ENCODE measurements around the gene TENM4.

DNA sequence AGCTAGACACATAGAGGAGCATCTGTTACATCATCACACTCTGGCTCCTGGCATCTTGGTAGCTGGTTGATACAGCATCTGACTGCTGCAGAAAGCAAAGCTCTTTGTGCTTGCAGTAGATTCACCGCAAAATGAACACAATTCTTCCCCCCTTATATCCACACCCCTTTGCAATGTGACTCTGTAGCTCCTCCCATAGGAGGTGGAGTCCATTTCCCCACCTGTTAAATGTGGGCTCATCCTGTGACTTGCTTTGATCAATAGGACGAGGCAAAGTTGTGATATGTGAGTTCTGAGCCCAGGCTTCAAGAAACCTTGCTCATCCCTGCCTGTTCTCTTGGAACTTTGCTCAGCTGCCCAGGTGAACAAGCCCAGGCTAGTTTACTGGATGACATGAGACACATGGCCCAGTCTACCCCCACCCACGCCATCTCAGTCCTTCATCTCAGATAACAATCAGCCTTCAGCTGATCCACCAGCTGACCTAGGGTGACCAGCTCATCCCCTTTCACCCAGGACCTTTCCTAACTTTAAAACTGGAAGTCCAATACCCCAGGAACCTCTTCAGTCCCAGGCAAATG is 272.2 kb downstream of the TENM4 start:
- TF ChIP-seq, protein P1, sequence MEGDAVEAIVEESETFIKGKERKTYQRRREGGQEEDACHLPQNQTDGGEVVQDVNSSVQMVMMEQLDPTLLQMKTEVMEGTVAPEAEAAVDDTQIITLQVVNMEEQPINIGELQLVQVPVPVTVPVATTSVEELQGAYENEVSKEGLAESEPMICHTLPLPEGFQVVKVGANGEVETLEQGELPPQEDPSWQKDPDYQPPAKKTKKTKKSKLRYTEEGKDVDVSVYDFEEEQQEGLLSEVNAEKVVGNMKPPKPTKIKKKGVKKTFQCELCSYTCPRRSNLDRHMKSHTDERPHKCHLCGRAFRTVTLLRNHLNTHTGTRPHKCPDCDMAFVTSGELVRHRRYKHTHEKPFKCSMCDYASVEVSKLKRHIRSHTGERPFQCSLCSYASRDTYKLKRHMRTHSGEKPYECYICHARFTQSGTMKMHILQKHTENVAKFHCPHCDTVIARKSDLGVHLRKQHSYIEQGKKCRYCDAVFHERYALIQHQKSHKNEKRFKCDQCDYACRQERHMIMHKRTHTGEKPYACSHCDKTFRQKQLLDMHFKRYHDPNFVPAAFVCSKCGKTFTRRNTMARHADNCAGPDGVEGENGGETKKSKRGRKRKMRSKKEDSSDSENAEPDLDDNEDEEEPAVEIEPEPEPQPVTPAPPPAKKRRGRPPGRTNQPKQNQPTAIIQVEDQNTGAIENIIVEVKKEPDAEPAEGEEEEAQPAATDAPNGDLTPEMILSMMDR (IDR thresholded peaks at IDR 0.05; ENCODE audit: low read depth, low read length, missing input control) = no peak
- TF ChIP-seq EGR1 (IDR thresholded peaks at IDR 0.05; ENCODE audit: low read depth in 2 of 2) = no peak
- TF ChIP-seq GABPA (IDR thresholded peaks at IDR 0.05 in 1 of 2, conservative IDR thresholded peaks at IDR 0.05 in 1 of 2) = no peak
- TF ChIP-seq HNF4G (IDR thresholded peaks at IDR 0.05) = no peak
- TF ChIP-seq RAD21 (IDR thresholded peaks at IDR 0.05) = no peak
- TF ChIP-seq TAF1 (conservative IDR thresholded peaks at IDR 0.05) = no peak
- no peak for TF ChIP-seq NR2F2 (IDR thresholded peaks at IDR 0.05)
